Vagina (tissue), 2 donors: ENCODE measurements around the gene TOPORS.

Source experiments
- POLR2A ChIP-seq, 2 donors: fragments of 450-650 bp; IDR thresholded peaks; one replicate each; pipeline ENCODE4 v1.6.1; 2017; ENCODE audit warnings: antibody characterized with exemption in 2 of 2, mild to moderate bottlenecking in 2 of 2, moderate library complexity in 2 of 2
- POLR2AphosphoS5 ChIP-seq, 2 donors: sonication (generic); formaldehyde crosslinking; IDR thresholded peaks; one replicate each; pipeline ENCODE4 v1.9.0; 2017; ENCODE audit warnings: antibody characterized with exemption in 2 of 2, mild to moderate bottlenecking in 2 of 2, low read depth in 1 of 2; ENCODE audit not compliant: insufficient read depth in 1 of 2
- TF ChIP-seq, protein P1 (sequence below), 3 experiments: fragments of 450-650 bp in 2 of 3; fragments of 200-600 bp in 1 of 3; sonication (generic) in 1 of 3; IDR thresholded peaks; one replicate each; pipeline ENCODE4 v1.5.1; 2017 to 2019; ENCODE audit warnings: antibody characterized with exemption in 3 of 3, mild to moderate bottlenecking in 2 of 3, moderate library complexity in 2 of 3

DNA sequence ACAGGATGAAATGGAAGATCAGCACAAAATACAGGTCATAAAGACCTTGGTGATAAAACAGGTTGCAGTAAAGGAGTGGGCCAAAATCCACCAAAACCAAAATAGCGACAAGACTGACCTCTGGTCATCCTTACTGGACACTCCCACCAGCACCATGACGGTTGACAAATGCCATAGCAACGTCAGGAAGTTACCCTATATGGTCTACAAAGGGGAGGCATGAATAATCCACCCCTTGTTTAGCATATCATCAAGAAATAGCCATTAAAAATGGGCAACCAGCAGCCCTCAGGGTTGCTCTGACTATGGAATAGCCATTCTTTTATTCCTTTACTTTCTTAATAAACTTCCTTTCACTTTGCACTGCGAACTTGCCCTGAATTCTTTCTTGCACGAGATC is 26.6 kb upstream of the TOPORS start:
- TF ChIP-seq, protein P1, sequence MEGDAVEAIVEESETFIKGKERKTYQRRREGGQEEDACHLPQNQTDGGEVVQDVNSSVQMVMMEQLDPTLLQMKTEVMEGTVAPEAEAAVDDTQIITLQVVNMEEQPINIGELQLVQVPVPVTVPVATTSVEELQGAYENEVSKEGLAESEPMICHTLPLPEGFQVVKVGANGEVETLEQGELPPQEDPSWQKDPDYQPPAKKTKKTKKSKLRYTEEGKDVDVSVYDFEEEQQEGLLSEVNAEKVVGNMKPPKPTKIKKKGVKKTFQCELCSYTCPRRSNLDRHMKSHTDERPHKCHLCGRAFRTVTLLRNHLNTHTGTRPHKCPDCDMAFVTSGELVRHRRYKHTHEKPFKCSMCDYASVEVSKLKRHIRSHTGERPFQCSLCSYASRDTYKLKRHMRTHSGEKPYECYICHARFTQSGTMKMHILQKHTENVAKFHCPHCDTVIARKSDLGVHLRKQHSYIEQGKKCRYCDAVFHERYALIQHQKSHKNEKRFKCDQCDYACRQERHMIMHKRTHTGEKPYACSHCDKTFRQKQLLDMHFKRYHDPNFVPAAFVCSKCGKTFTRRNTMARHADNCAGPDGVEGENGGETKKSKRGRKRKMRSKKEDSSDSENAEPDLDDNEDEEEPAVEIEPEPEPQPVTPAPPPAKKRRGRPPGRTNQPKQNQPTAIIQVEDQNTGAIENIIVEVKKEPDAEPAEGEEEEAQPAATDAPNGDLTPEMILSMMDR (IDR thresholded peaks at IDR 0.05): no peak
- TF ChIP-seq POLR2A (IDR thresholded peaks at IDR 0.05) (no peak), POLR2AphosphoS5 (IDR thresholded peaks at IDR 0.05; ENCODE audit: insufficient read depth in 1 of 2, low read depth in 1 of 2) (no peak)
